HCT116 (cell line): Measurements from ENCODE around the gene KPNA4. TPM values are rescaled to one million over a fixed set of nuclear protein-coding genes. Genes with fewer than 3 reads are reported as not detected.

Source experiments
- ATAC-seq: fragments of 200-7000 bp; cut with Tn5 transposase; 2 replicates; pipeline ENCODE4 v1.9.1; 2020; ENCODE audit warnings: mild to moderate bottlenecking, moderate library complexity
- BruUV-seq: library from RNA; stranded (reverse); fragments of 400-500 nt; replicated peaks from 2 replicates; lab custom pipeline; 2021; lab: Mats Ljungman, UMichigan
- CTCF ChIA-PET: fragments of 300-600 bp; sonication (Branson Sonifier 250); formaldehyde crosslinking; loops from one replicate; lab custom pipeline; 2021; ENCODE audit warnings: antibody characterized with exemption; lab: Charles Lee
- POLR2A ChIA-PET: fragments of 300-600, 350-600 bp; sonication (Branson Sonifier 250); formaldehyde crosslinking; loops from one replicate; lab custom pipeline; 2021; ENCODE audit warnings: antibody characterized with exemption; lab: Charles Lee
- RAD21 ChIA-PET, 2 experiments: fragments of 300-600 bp; sonication (Branson Sonifier 250); formaldehyde crosslinking; loops; one replicate each; lab custom pipeline; 2023; ENCODE audit warnings: low total read pairs in 2 of 2; ENCODE audit not compliant: uncharacterized antibody in 2 of 2, unreplicated experiment in 2 of 2, low non-redundant PET in 1 of 2; lab: Charles Lee
- DNase-seq: peaks from one replicate; pipeline ENCODE4 v3.0.0-alpha.2; 2010; ENCODE audit warnings: low read depth, low spot score
- H2AFZ ChIP-seq: fragments of 200-600 bp; shearing (Covaris generic), sonication (generic); 2 replicates; pipeline ENCODE4 v1.6.1; 2017; ENCODE audit warnings: low read depth, mixed run types, mixed read lengths, antibody characterized with exemption, low read length; ENCODE audit not compliant: poor library complexity, severe bottlenecking
- H3K27ac ChIP-seq: 2 replicates; pipeline ENCODE4 v1.5.1; 2012; ENCODE audit warnings: low read depth, low read length
- H3K27me3 ChIP-seq: fragments of 200-600 bp; sonication (generic); 2 replicates; pipeline ENCODE4 v1.6.1; 2016; ENCODE audit warnings: mixed run types, low read length, mixed read lengths; ENCODE audit not compliant: insufficient read depth
- H3K36me3 ChIP-seq, 2 experiments: fragments of 200-500 bp in 1 of 2; fragments of 200-600 bp in 1 of 2; sonication (Bioruptor generic) in 1 of 2; sonication (generic) in 1 of 2; 2 replicates each; pipeline versions ENCODE4 v1.5.1 to v1.6.1; 2014 to 2016; ENCODE audit warnings: low read length in 2 of 2, inconsistent platforms in 1 of 2, mixed read lengths in 1 of 2, mixed run types in 1 of 2; ENCODE audit not compliant: insufficient read depth in 2 of 2, control insufficient read depth in 1 of 2
- H3K4me1 ChIP-seq, 2 experiments: fragments of 200-600 bp in 1 of 2; sonication (generic) in 1 of 2; 2 replicates each; pipeline versions ENCODE4 v1.5.1 to v1.6.1; 2012 to 2017; ENCODE audit warnings: low read length in 2 of 2, inconsistent platforms in 1 of 2, mild to moderate bottlenecking in 1 of 2, mixed read lengths in 1 of 2, mixed run types in 1 of 2, moderate library complexity in 1 of 2; ENCODE audit not compliant: insufficient read depth in 2 of 2, control insufficient read depth in 1 of 2
- H3K4me2 ChIP-seq: fragments of 200-600 bp; sonication (generic); 2 replicates; pipeline ENCODE4 v1.6.1; 2017; ENCODE audit warnings: mixed run types, low read length, mixed read lengths
- H3K4me3 ChIP-seq, 2 experiments: fragments of 200-600 bp in 1 of 2; sonication (generic) in 1 of 2; replicated peaks in 1 of 2; 2 replicates each; pipeline ENCODE4 v1.5.1; 2011 to 2016; ENCODE audit warnings: low read length in 2 of 2, control low read depth in 1 of 2, low read depth in 1 of 2, mild to moderate bottlenecking in 1 of 2, mixed read lengths in 1 of 2, mixed run types in 1 of 2
- H3K79me2 ChIP-seq: fragments of 200-600 bp; sonication (generic); 2 replicates; pipeline ENCODE4 v1.6.1; 2017; ENCODE audit warnings: mild to moderate bottlenecking, mixed run types, low read length, moderate library complexity, mixed read lengths; ENCODE audit not compliant: insufficient read depth
- H3K9ac ChIP-seq: fragments of 200-600 bp; sonication (generic); 2 replicates; pipeline ENCODE4 v1.6.1; 2016; ENCODE audit warnings: low read length, mixed read lengths
- H3K9me2 ChIP-seq: fragments of 200-600 bp; sonication (generic), shearing (Covaris generic); 2 replicates; pipeline ENCODE4 v1.6.1; 2017; ENCODE audit warnings: mixed run types, mild to moderate bottlenecking, moderate library complexity; ENCODE audit not compliant: insufficient read depth
- H3K9me3 ChIP-seq, 2 experiments: fragments of 200-500 bp in 1 of 2; fragments of 200-600 bp in 1 of 2; sonication (Bioruptor generic) in 1 of 2; sonication (generic) in 1 of 2; 2 replicates each; pipeline ENCODE4 v1.6.1; 2014 to 2017; ENCODE audit warnings: low read length in 2 of 2, mixed read lengths in 2 of 2, inconsistent platforms in 1 of 2, low read depth in 1 of 2, mild to moderate bottlenecking in 1 of 2, mixed run types in 1 of 2, moderate library complexity in 1 of 2; ENCODE audit not compliant: control insufficient read depth in 1 of 2, insufficient read depth in 1 of 2
- H4K20me1 ChIP-seq: fragments of 200-600 bp; sonication (generic), shearing (Covaris generic); 2 replicates; pipeline ENCODE4 v1.6.1; 2017; ENCODE audit warnings: mixed run types, mild to moderate bottlenecking, moderate library complexity; ENCODE audit not compliant: insufficient read depth
- ATF3 ChIP-seq: IDR thresholded peaks from 2 replicates; pipeline ENCODE4 v1.6.1; 2012
- CBX3 ChIP-seq: IDR thresholded peaks from 2 replicates; pipeline ENCODE4 v1.6.1; 2012; ENCODE audit warnings: low read depth
- ELF1 ChIP-seq: IDR thresholded peaks from 2 replicates; pipeline ENCODE4 v1.6.1; 2012; ENCODE audit warnings: low read depth, borderline replicate concordance
- EZH2 ChIP-seq: fragments of 200-600 bp; sonication (generic); IDR thresholded peaks from 2 replicates; pipeline ENCODE4 v1.6.1; 2017; ENCODE audit warnings: antibody characterized with exemption, mixed run types
- EZH2phosphoT487 ChIP-seq: fragments of 200-600 bp; IDR thresholded peaks from 2 replicates; pipeline ENCODE4 v1.6.1; 2018; ENCODE audit warnings: antibody characterized with exemption, borderline replicate concordance
- MAX ChIP-seq: IDR thresholded peaks from 2 replicates; pipeline ENCODE4 v1.6.1; 2012
- POLR2AphosphoS5 ChIP-seq: IDR thresholded peaks from 2 replicates; pipeline ENCODE4 v1.6.1; 2011; ENCODE audit warnings: mild to moderate bottlenecking, low read depth, low read length, moderate library complexity
- RAD21 ChIP-seq: IDR thresholded peaks from 2 replicates; pipeline ENCODE4 v1.6.1; 2012; ENCODE audit warnings: low read depth, mild to moderate bottlenecking
- REST ChIP-seq: IDR thresholded peaks from 2 replicates; pipeline ENCODE4 v1.6.1; 2012; ENCODE audit warnings: low read depth
- SIN3A ChIP-seq: IDR thresholded peaks from 2 replicates; pipeline ENCODE4 v1.6.1; 2012; ENCODE audit warnings: low read depth
- SP1 ChIP-seq: IDR thresholded peaks from 2 replicates; pipeline ENCODE4 v1.6.1; 2012; ENCODE audit warnings: low read depth
- SRF ChIP-seq: IDR thresholded peaks from 2 replicates; pipeline ENCODE4 v1.6.1; 2012; ENCODE audit warnings: low read depth
- YY1 ChIP-seq: IDR thresholded peaks from 2 replicates; pipeline ENCODE4 v1.6.1; 2011; ENCODE audit warnings: low read length, low read depth, moderate library complexity, mild to moderate bottlenecking; ENCODE audit not compliant: insufficient replicate concordance; ENCODE audit errors: extremely low read depth
- ZBTB33 ChIP-seq: IDR thresholded peaks from 2 replicates; pipeline ENCODE4 v1.6.1; 2011; ENCODE audit warnings: mild to moderate bottlenecking, low read length, moderate library complexity; ENCODE audit not compliant: insufficient replicate concordance; ENCODE audit errors: extremely low read depth
- ZNF274 ChIP-seq: fragments of 200-500 bp; sonication (Bioruptor generic); IDR thresholded peaks from 2 replicates; pipeline ENCODE4 v1.6.1; 2014; ENCODE audit warnings: mild to moderate bottlenecking, low read depth, low read length, inconsistent platforms
- intact Hi-C: fragments of 100-400 bp; cut with micrococcal nuclease; formaldehyde crosslinking; loops from 2 replicates; pipeline ENCODE4 v1.10.0; 2022
- total RNA-seq: library from RNA; stranded (reverse); gene quantifications from one replicate; pipeline ENCODE4 v1.2.1, GENCODE V29; 2021; ENCODE audit not compliant: unreplicated experiment

KPNA4 gene
- total RNA-seq, 1 experiment from 2014 or later, result 43.1 TPM

- TF ChIP-seq ZBTB33 (no peak), ELF1 (no peak), POLR2AphosphoS5 (no peak)
Observed at GRCh38 chr3:160450846-160451245, 114.5 kb downstream of the KPNA4 start (continued).

GRCh38 chr3:160449636-160450598, 115.5 kb downstream of the KPNA4 start, which contains the start of gene TRIM59:
Gene TRIM59 (minus strand): TSS chr3:160449786. CDS start chr3:160439183, 10,603 bp downstream.
- H3K9ac ChIP-seq, result peak within 1 kb of the TSS; percentile 91
- H3K27me3 ChIP-seq, result no peaks in the 10 kb centered on the region
- no peaks in the 10 kb centered on the region for H3K9me3 ChIP-seq
- peak within 1 kb of the TSS; percentile 75 to 77 for H3K4me3 ChIP-seq
- ATAC-seq (peak; percentile 92), DNase-seq (peak; percentile 94)
- H3K79me2 ChIP-seq, result peaks cover 46% of the 10 kb centered on the region
- TSS peak; percentile 91 for BruUV-seq
- H3K9me2 ChIP-seq, result no peaks in the 10 kb centered on the region
- ChIA-PET POLR2A (interaction anchor here (1.0 to 1.2 kb wide), 3 partner anchors 13 to 37 kb away, joined by 3 read pairs; no protein-coding TSS in a partner anchor), RAD21 (interaction anchor here (0.6 kb wide), 2 partner anchors 15 to 977 kb away, joined by 3 to 4 read pairs; no protein-coding TSS in a partner anchor), CTCF (interaction anchor here (0.8 to 1.3 kb wide), 3 partner anchors 13 to 444 kb away, joined by 3 read pairs; no protein-coding TSS in a partner anchor)
- peaks cover under 1% of the 10 kb centered on the region; the same call in 1 of the 2 replicates for H4K20me1 ChIP-seq
- H3K4me1 ChIP-seq, result peaks cover 8 to 31% of the 10 kb centered on the region in 2 experiments
- peak within 1 kb of the TSS; percentile 75 for H2AFZ ChIP-seq
- H3K36me3 ChIP-seq, result peaks cover 2 to 17% of the 10 kb centered on the region in 2 experiments; a peak in 2 of 4 replicates
- intact Hi-C loops, result no loop called here
- H3K4me2 ChIP-seq, result peak within 1 kb of the TSS; percentile 83
- peak within 1 kb of the TSS; percentile 92 for H3K27ac ChIP-seq
- peak; percentile 56 for TF ChIP-seq YY1
- peak; percentile 80; the same call in 1 of the 2 replicates for TF ChIP-seq SIN3A
- TF ChIP-seq EZH2, result no peak
- no peak for TF ChIP-seq REST
- TF ChIP-seq SRF, result no peak
- TF ChIP-seq EZH2phosphoT487, result no peak
- TF ChIP-seq ATF3, result no peak
- TF ChIP-seq RAD21, result no peak
- TF ChIP-seq MAX, result peak; percentile 100
- peak; percentile 100 for TF ChIP-seq CBX3
- no peak for TF ChIP-seq ELF1
- peak; percentile 76 for TF ChIP-seq SP1
- TF ChIP-seq ZNF274, result no peak
